ENCODE measurements around the gene TPCN2. TPM values are rescaled to one million over a fixed set of nuclear protein-coding genes. Genes with fewer than 3 reads are reported as not detected.

Gene TPCN2
- total RNA-seq, 1 experiment from 2014 or later: 28.9 TPM

DNA sequence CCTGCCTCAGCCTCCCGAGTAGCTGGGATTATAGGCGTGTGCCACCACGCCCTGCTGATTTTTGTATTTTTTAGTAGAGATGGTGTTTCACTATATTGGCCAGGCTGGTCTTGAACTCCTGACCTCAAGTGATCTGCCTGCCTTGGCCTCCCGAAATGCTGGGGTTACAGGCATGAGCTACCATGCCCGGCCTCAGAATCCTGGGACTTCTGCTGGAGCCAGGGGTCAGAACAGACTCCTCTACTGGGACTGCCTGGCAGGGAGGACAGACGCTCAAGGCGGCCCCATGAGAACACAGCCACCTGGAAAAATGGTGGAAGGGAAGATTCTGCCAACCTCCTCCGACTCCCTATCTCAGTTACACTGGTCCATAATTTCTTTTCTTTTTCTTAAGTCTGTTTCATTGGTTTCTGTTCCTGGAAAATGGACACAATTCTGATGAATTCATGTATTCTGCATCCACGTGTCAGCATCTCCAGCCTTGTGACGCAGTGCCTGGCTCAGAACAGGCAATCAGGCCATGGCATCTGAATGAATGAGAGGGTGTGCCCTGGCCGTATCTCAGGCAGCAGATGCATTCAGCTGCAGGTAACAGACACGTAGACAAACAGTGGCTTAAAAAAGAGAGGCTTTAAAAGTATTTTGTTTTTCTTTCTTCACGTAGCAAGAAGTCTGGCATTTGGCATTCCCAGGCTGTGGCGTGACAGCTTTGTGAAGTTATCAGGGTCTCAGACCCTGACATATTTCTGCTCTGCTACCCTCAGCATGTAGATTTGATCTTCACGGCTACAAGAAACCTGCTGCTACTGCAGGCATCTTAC lies 111.8 kb downstream of the TPCN2 start:
- no peaks in the 10 kb centered on the region for H3K36me3 ChIP-seq (ENCODE audit: insufficient read depth, low read length, poor library complexity, severe bottlenecking)
- ChIA-PET CTCF (no interaction called here), POLR2A (ENCODE audit: low non-redundant PET) (no interaction called here)
- H3K27me3 ChIP-seq (replicated peaks; ENCODE audit: insufficient read depth, low read depth, low read length, poor library complexity): no peaks in the 10 kb centered on the region
- TF ChIP-seq, protein P1, sequence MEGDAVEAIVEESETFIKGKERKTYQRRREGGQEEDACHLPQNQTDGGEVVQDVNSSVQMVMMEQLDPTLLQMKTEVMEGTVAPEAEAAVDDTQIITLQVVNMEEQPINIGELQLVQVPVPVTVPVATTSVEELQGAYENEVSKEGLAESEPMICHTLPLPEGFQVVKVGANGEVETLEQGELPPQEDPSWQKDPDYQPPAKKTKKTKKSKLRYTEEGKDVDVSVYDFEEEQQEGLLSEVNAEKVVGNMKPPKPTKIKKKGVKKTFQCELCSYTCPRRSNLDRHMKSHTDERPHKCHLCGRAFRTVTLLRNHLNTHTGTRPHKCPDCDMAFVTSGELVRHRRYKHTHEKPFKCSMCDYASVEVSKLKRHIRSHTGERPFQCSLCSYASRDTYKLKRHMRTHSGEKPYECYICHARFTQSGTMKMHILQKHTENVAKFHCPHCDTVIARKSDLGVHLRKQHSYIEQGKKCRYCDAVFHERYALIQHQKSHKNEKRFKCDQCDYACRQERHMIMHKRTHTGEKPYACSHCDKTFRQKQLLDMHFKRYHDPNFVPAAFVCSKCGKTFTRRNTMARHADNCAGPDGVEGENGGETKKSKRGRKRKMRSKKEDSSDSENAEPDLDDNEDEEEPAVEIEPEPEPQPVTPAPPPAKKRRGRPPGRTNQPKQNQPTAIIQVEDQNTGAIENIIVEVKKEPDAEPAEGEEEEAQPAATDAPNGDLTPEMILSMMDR (conservative IDR thresholded peaks at IDR 0.05; ENCODE audit: low read depth, low read length): no peak
- no TSS peak for BruUV-seq (replicated peaks)
- intact Hi-C loops (cut with micrococcal nuclease; ENCODE audit: unreplicated experiment): no loop called here
- peaks cover 20% of the 10 kb centered on the region for H3K4me1 ChIP-seq (ENCODE audit: insufficient read depth, low read length, poor library complexity, severe bottlenecking)
- no peak overlapping the region for H3K4me3 ChIP-seq (ENCODE audit: low read depth, low read length, poor library complexity, severe bottlenecking)
- no peak for DNase-seq (ENCODE audit: low spot score)
- no peaks in the 10 kb centered on the region for H3K9me3 ChIP-seq (ENCODE audit: low read depth, low read length, poor library complexity, severe bottlenecking)
- H3K27ac ChIP-seq (ENCODE audit: low read depth, low read length, poor library complexity, severe bottlenecking): no peak overlapping the region

DNA sequence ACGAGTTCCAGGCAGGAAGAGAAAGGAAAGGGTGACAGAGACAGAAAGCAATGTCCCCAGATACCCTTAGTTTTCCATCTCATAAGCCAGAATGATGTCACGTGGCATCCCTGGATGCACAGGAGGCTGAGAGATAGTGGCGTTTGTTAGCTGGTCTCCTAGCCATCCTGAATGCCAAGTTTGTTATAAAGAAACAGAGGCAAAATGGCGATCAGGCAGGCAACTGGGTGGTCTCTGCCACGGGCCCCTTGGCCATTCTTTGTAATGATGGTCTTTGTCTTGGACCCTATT lies 112.3 kb downstream of the TPCN2 start:
- Histone ChIP-seq H3K9me3 (ENCODE audit: low read depth, low read length, poor library complexity, severe bottlenecking) (no peaks in the 10 kb centered on the region), H3K36me3 (ENCODE audit: insufficient read depth, low read length, poor library complexity, severe bottlenecking) (no peaks in the 10 kb centered on the region), H3K4me3 (ENCODE audit: low read depth, low read length, poor library complexity, severe bottlenecking) (no peak overlapping the region), H3K27ac (ENCODE audit: low read depth, low read length, poor library complexity, severe bottlenecking) (no peak overlapping the region), H3K27me3 (replicated peaks; ENCODE audit: insufficient read depth, low read depth, low read length, poor library complexity) (no peaks in the 10 kb centered on the region), H3K4me1 (ENCODE audit: insufficient read depth, low read length, poor library complexity, severe bottlenecking) (peaks cover 20% of the 10 kb centered on the region)
- DNase-seq (ENCODE audit: low spot score): no peak
- POLR2A ChIA-PET (ENCODE audit: low non-redundant PET): no interaction called here
- CTCF ChIA-PET: no interaction called here
- no TSS peak for BruUV-seq (replicated peaks)
- intact Hi-C loops (cut with micrococcal nuclease; ENCODE audit: unreplicated experiment): no loop called here
- no peak for TF ChIP-seq EZH2 (IDR thresholded peaks at IDR 0.05; ENCODE audit: borderline replicate concordance, low read depth, low read length, poor library complexity, severe bottlenecking)
- TF ChIP-seq, protein P1 (conservative IDR thresholded peaks at IDR 0.05; ENCODE audit: low read depth, low read length): no peak

DNA sequence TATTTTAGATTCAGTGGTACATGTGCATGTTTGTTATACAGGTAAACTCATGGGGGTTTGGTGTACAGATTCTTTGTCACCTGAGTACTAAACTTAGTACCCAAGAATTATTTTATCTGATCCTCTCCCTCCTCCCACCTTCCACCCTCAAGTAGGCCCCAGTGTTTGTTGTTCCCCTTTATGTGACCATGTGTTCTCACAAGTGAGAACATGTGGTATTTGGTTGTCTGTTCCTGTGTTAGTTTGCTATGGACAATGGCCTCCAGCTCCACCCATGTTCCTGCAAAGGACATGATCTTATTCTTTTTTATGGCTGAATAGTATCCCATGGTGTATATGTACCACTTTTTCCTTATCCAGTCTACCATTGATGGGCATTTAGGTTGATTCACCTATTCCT lies 113.8 kb downstream of the TPCN2 start:
- no TSS peak for BruUV-seq (replicated peaks)
- ChIA-PET POLR2A (ENCODE audit: low non-redundant PET) (no interaction called here), CTCF (no interaction called here)
- Histone ChIP-seq H3K36me3 (ENCODE audit: insufficient read depth, low read length, poor library complexity, severe bottlenecking) (no peaks in the 10 kb centered on the region), H3K27me3 (replicated peaks; ENCODE audit: insufficient read depth, low read depth, low read length, poor library complexity) (no peaks in the 10 kb centered on the region), H3K27ac (ENCODE audit: low read depth, low read length, poor library complexity, severe bottlenecking) (no peak overlapping the region), H3K9me3 (ENCODE audit: low read depth, low read length, poor library complexity, severe bottlenecking) (no peaks in the 10 kb centered on the region), H3K4me3 (ENCODE audit: low read depth, low read length, poor library complexity, severe bottlenecking) (no peak overlapping the region), H3K4me1 (ENCODE audit: insufficient read depth, low read length, poor library complexity, severe bottlenecking) (peaks cover 17% of the 10 kb centered on the region)
- intact Hi-C loops (cut with micrococcal nuclease; ENCODE audit: unreplicated experiment): no loop called here
- no peak for TF ChIP-seq EZH2 (IDR thresholded peaks at IDR 0.05; ENCODE audit: borderline replicate concordance, low read depth, low read length, poor library complexity, severe bottlenecking)
- TF ChIP-seq, protein P1 (conservative IDR thresholded peaks at IDR 0.05; ENCODE audit: low read depth, low read length): no peak
- no peak for DNase-seq (ENCODE audit: low spot score)

All from A673 (cell line).